ENCODE data around the gene PITPNC1.

DNA sequence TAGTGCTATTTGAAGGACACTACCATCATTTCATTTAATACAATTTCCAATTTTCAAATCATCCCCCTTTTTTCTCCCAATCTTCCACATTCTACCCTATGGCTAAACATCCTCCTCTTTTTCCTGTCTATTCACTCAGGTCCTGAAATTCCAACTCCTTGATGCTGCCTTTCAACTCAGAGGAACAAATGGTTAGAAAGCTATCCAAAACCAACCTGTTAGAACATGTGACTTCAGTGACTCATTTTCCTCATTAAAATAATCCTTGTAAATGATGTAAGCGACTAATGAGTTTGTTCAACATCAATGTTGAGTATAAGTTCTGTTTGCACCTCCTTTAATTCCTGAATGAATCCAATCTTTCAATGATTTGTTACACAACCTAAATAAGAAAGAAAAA lies 16.2 kb upstream of the PITPNC1 start:
- TF ChIP-seq CTCF (IDR thresholded peaks at IDR 0.05) (no peak), POLR2A (IDR thresholded peaks at IDR 0.05) (no peak)

All from uterus (tissue), 2 donors.